Panc1 (cell line): ENCODE data around the gene ARHGAP6.

Source experiments
- CTCF ChIP-seq: fragments of 450-650 bp; IDR thresholded peaks from 2 replicates; pipeline ENCODE4 v1.5.1; 2017; ENCODE audit warnings: mild to moderate bottlenecking
- POLR2AphosphoS5 ChIP-seq: IDR thresholded peaks from 2 replicates; pipeline ENCODE4 v1.6.1; 2012; ENCODE audit warnings: mild to moderate bottlenecking, low read depth, low read length, moderate library complexity

GRCh38 chrX:11189097-11189496 is 476.6 kb downstream of the ARHGAP6 start:
- TF ChIP-seq CTCF (no peak), POLR2AphosphoS5 (no peak)
